HepG2 (cell line): ENCODE measurements around the gene TMEM236. TPM values are rescaled to one million over a fixed set of nuclear protein-coding genes. Genes with fewer than 3 reads are reported as not detected.

Experiments used
- ATAC-seq: fragments of 200-7000 bp; cut with Tn5 transposase; 3 replicates; pipeline ENCODE4 v1.9.1; 2020; ENCODE audit warnings: mild to moderate bottlenecking, moderate library complexity
- BruUV-seq: library from RNA; stranded (reverse); fragments of 400-500 nt; replicated peaks from 2 replicates; lab custom pipeline; 2021; lab: Mats Ljungman, UMichigan
- CTCF ChIA-PET: fragments of 300-600 bp; formaldehyde crosslinking; extraction: SDS; loops from one replicate; lab custom pipeline; 2021; ENCODE audit warnings: low total read pairs, inconsistent platforms, low intra/inter-chr PET ratio; lab: Yijun Ruan, JAX
- POLR2A ChIA-PET: fragments of 350-600 bp; sonication (Branson Sonifier 250); formaldehyde crosslinking; loops from one replicate; lab custom pipeline; 2020; ENCODE audit warnings: antibody characterized with exemption, inconsistent platforms; lab: Yijun Ruan, JAX
- DNase-seq: peaks from one replicate; pipeline ENCODE4 v3.0.0-alpha.2; 2015; ENCODE audit warnings: low spot score
- FAIRE-seq: peaks from 3 replicates; lab custom pipeline; 2011; peaks lifted over from hg19 to GRCh38; lab: Jason Lieb, UNC
- H2AFZ ChIP-seq: one replicate; pipeline ENCODE4 v1.6.1; 2011; ENCODE audit warnings: low read length, inconsistent platforms
- H3K27ac ChIP-seq: fragments of 300-600 bp; 3 replicates; pipeline ENCODE4 v1.8.0; 2011; ENCODE audit warnings: mixed run types, mild to moderate bottlenecking, mixed read lengths, low read length, inconsistent platforms; ENCODE audit not compliant: insufficient read depth; ENCODE audit errors: extremely low read length
- H3K27me3 ChIP-seq, 2 experiments: fragments of 200-600 bp in 1 of 2; 2 replicates in 1 of 2; 3 replicates in 1 of 2; pipeline versions ENCODE4 v1.6.0 to v1.8.0; 2011; ENCODE audit warnings: low read length in 2 of 2, mild to moderate bottlenecking in 2 of 2, moderate library complexity in 2 of 2, inconsistent platforms in 1 of 2; ENCODE audit not compliant: insufficient read depth in 2 of 2, control insufficient read depth in 1 of 2
- H3K36me3 ChIP-seq, 2 experiments: fragments of 200-600 bp in 1 of 2; replicated peaks in 1 of 2; 2 replicates in 1 of 2; 3 replicates in 1 of 2; pipeline versions ENCODE4 v1.5.1 to v1.8.0; 2011; ENCODE audit warnings: low read length in 2 of 2, inconsistent platforms in 1 of 2; ENCODE audit not compliant: insufficient read depth in 2 of 2, control insufficient read depth in 1 of 2
- H3K4me1 ChIP-seq: 2 replicates; pipeline ENCODE4 v1.5.1; 2012; ENCODE audit warnings: low read length, inconsistent platforms; ENCODE audit not compliant: insufficient read depth
- H3K4me2 ChIP-seq: 2 replicates; pipeline ENCODE4 v1.6.0; 2011; ENCODE audit warnings: low read depth, low read length, inconsistent platforms
- H3K4me3 ChIP-seq, 3 experiments: fragments of 200-600 bp in 1 of 3; sonication (generic), shearing (Covaris generic) in 1 of 3; replicated peaks in 1 of 3; 2 replicates each; pipeline ENCODE4 v1.5.1; 2011 to 2016; ENCODE audit warnings: low read length in 3 of 3, inconsistent platforms in 2 of 3, low read depth in 2 of 3, mild to moderate bottlenecking in 2 of 3, control low read depth in 1 of 3, mixed read lengths in 1 of 3; ENCODE audit not compliant: insufficient read depth in 1 of 3
- H3K79me2 ChIP-seq: one replicate; pipeline ENCODE4 v1.6.1; 2011; ENCODE audit warnings: low read length, inconsistent platforms; ENCODE audit not compliant: insufficient read depth
- H3K9ac ChIP-seq: 2 replicates; pipeline ENCODE4 v1.6.0; 2011; ENCODE audit warnings: mild to moderate bottlenecking, low read depth, low read length, inconsistent platforms; ENCODE audit not compliant: insufficient read depth
- H3K9me3 ChIP-seq: 2 replicates; pipeline ENCODE4 v1.5.1; 2012; ENCODE audit warnings: mild to moderate bottlenecking, low read length
- H4K20me1 ChIP-seq: 2 replicates; pipeline ENCODE4 v1.6.0; 2011; ENCODE audit warnings: inconsistent platforms, mild to moderate bottlenecking, low read length, moderate library complexity; ENCODE audit not compliant: insufficient read depth
- JUN ChIP-seq: sonication (generic); formaldehyde crosslinking; IDR thresholded peaks from 2 replicates; pipeline ENCODE4 v1.4.0; 2020; ENCODE audit warnings: mild to moderate bottlenecking, missing genetic modification reagents
- NFYB ChIP-seq: sonication (generic); formaldehyde crosslinking; IDR thresholded peaks from 2 replicates; pipeline ENCODE4 v1.4.0; 2020; ENCODE audit warnings: missing genetic modification reagents
- ZNF331 ChIP-seq: sonication (generic); formaldehyde crosslinking; IDR thresholded peaks from 2 replicates; pipeline ENCODE4 v1.4.0; 2020; ENCODE audit warnings: missing genetic modification reagents
- WGBS: methylation state at CpG from one replicate; pipeline ENCODE4 v1.1.6; 2017; ENCODE audit warnings: low lambda C conversion rate; 5-methylcytosine and 5-hydroxymethylcytosine counted together
- in situ Hi-C: cut with HindIII; loops from 2 replicates; pipeline ENCODE4 v1.10.0; 2017; ENCODE audit warnings: low pct_unique_long_range_greater_than_20kb; ENCODE audit not compliant: extremely low pct_ligation_motif_present
- intact Hi-C: fragments of 100-400 bp; cut with micrococcal nuclease; formaldehyde crosslinking; loops from one replicate; pipeline ENCODE4 v1.10.0; 2022; ENCODE audit not compliant: unreplicated experiment
- polyA plus RNA-seq, 8 experiments: library from polyadenylated mRNA; depleted of rRNA in 3 of 8; stranded (reverse) in 7 of 8; unstranded in 1 of 8; fragments of >200 nt; fragmentation: Illumina TruSeq in 4 of 8; extraction: Trizol in 4 of 8; gene quantifications; 2 replicates each; pipeline versions ENCODE4 v1.2.1 to v1.2.3, GENCODE V29; 2011 to 2016; ENCODE audit warnings: low read depth in 4 of 8, missing spikeins in 1 of 8, mixed read lengths in 1 of 8; ENCODE audit not compliant: insufficient read depth in 1 of 8
- total RNA-seq, 5 experiments: library from RNA; depleted of rRNA; stranded (reverse); fragments of >200 nt; fragmentation: Illumina TruSeq; extraction: Trizol; gene quantifications; 2 replicates each; pipeline ENCODE4 v1.2.3, GENCODE V29; 2016; ENCODE audit warnings: low read depth in 1 of 5

TMEM236 gene
- total and polyA plus RNA-seq, 2 of the 13 experiments (the other 11 are each of a cell fraction or from before 2014, with no cell fraction given), result 0.04 to 0.08 TPM

- Histone ChIP-seq H3K36me3 (no peaks in the 10 kb centered on the region), H3K4me3 (no peak overlapping the region), H3K27ac (no peak overlapping the region), H2AFZ (no peak overlapping the region), H3K79me2 (no peaks in the 10 kb centered on the region), H3K9me3 (no peaks in the 10 kb centered on the region), H4K20me1 (no peaks in the 10 kb centered on the region), H3K4me2 (no peak overlapping the region), H3K9ac (no peak overlapping the region), H3K4me1 (no peaks in the 10 kb centered on the region), H3K27me3 (peaks cover 0 to 4% of the 10 kb centered on the region in 2 experiments; a peak in 1 of 5 replicates)
- intact Hi-C loops, result no loop called here
- FAIRE-seq (no peak), ATAC-seq (no peak), DNase-seq (no peak)
- in situ Hi-C loops, result no loop called here
- ChIA-PET POLR2A (no interaction called here), CTCF (no interaction called here)
- BruUV-seq, result no TSS peak
- WGBS, result 0% methylated on average over 1 of the region's 1 CpG
- no peak for TF ChIP-seq ZNF331 (CRISPR knock-in tag)
These were observed 14.7 kb downstream of the TMEM236 start for GRCh38 chr10:17766731-17767130.

- no peak for DNase-seq
- Histone ChIP-seq H2AFZ (no peak overlapping the region), H3K27me3 (peaks cover 0 to 4% of the 10 kb centered on the region in 2 experiments; a peak in 1 of 5 replicates), H4K20me1 (no peaks in the 10 kb centered on the region), H3K79me2 (no peaks in the 10 kb centered on the region), H3K9me3 (no peaks in the 10 kb centered on the region), H3K27ac (no peak overlapping the region)
- POLR2A ChIA-PET, result no interaction called here
- no TSS peak for BruUV-seq
- WGBS, result 70% methylated on average over 5 of the region's 5 CpGs
- TF ChIP-seq NFYB (CRISPR knock-in tag) (no peak), JUN (CRISPR knock-in tag) (no peak)
- TF ChIP-seq, all 625 proteins: peak for 0
- no peak overlapping the region for H3K4me3 ChIP-seq
- in situ Hi-C loops, result no loop called here
- no peak overlapping the region for H3K4me2 ChIP-seq
- no peaks in the 10 kb centered on the region for H3K4me1 ChIP-seq
- H3K36me3 ChIP-seq, result no peaks in the 10 kb centered on the region
- CTCF ChIA-PET, result no interaction called here
- no peak for ATAC-seq
- FAIRE-seq, result no peak
- intact Hi-C loops, result no loop called here
- H3K9ac ChIP-seq, result no peak overlapping the region
These were observed 16.5 kb downstream of the TMEM236 start for GRCh38 chr10:17768496-17768895.
